GM18858 (cell line): ENCODE results near the gene CNTN2.

Experiments used
- ATAC-seq: cut with Tn5 transposase; IDR thresholded peaks from one replicate; pipeline ENCODE4 v1.9.1; 2021; ENCODE audit not compliant: unreplicated experiment

Gene CNTN2

DNA sequence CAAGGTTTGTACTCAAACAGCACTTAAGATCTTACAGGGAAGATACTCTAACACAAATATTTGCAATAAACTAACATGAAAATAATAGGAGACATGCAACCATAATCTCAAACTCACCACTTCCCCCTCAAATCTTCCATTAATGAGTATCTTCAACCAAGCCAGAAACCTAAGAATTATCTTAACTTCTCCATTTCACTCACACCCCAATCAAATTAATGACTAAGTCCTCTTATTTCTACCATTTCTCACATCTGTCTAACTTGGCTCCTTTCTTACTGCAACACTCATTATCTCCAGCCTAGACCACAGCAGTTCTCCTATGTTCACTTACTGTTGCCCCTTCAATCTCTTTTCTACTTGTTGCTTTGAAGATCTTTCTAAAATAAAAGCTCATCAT, 68.3 kb downstream of the CNTN2 start:
- no peak for ATAC-seq

DNA sequence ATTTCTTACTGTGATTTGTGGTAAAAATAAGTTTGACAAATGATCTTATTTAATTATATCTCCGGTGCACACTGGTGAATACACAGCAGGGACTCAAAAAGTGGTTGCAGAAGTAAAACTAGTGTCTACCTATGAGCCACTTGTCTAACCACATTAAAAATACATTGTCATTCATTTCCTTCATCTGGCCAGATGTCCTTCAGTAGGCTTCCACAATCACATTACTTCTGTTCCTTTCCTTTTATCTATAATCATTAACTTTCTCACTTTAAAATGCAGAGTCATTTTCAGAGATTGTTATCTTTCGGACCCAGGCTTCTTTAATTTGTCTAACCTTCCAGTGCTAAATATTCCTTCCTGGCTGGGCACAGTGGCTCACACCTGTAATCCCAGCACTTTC, 75.7 kb downstream of the CNTN2 start:
- no peak for ATAC-seq

GRCh38 chr1:205121660-205122488, 78.9 kb downstream of the CNTN2 start, which contains the start of gene RBBP5:
RBBP5 (minus strand) TSS chr1:205121978; CDS start chr1:205121873, 105 bp downstream.
- peak; percentile 77 for ATAC-seq

GRCh38 chr1:205122489-205122882, 79.5 kb downstream of the CNTN2 start:
- peak; percentile 12 for ATAC-seq

GRCh38 chr1:205124726-205125125, 81.7 kb downstream of the CNTN2 start:
- ATAC-seq = no peak

DNA sequence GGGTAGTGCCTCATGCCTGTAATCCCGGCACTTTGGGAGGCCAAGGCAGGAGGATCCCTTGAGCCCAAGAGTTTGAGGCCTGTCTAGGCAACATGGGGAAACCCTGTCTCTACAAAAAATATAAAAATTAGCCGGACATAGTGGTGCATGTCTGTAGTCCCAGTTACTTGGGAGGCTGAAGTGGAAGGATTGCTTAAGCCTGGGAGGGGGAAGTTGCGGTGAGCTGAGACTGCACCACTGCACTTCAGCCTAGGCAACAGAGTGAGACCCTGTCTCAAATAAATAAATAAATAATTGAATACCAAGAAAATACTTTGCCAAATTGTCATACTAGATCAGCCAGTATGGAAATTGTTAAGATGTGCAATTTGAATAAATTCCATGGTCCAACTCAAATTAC, 84.6 kb downstream of the CNTN2 start:
- no peak for ATAC-seq
